Body of pancreas (tissue), 4 donors: ENCODE data around the gene RHBG. TPM values are rescaled to one million over a fixed set of nuclear protein-coding genes. Genes with fewer than 3 reads are reported as not detected.

Experiments
- ATAC-seq: fragments of 150-250 bp; one replicate; pipeline ENCODE4 v1.9.1; 2016
- DNase-seq, 4 donors: peaks; one replicate each; pipeline ENCODE4 v3.0.0-alpha.2; 2019
- H3K27ac ChIP-seq, 4 donors: fragments of 200-600 bp; sonication (generic); 1 replicate in 3 of 4; 2 replicates in 1 of 4; pipeline versions ENCODE4 v1.5.1 to v1.6.1; 2016 to 2019; ENCODE audit warnings: mild to moderate bottlenecking in 1 of 4, mixed read lengths in 1 of 4, moderate library complexity in 1 of 4
- H3K27me3 ChIP-seq, 2 donors: fragments of 200-600 bp; sonication (generic); one replicate each; pipeline ENCODE4 v1.6.0; 2016; ENCODE audit warnings: mild to moderate bottlenecking in 1 of 2
- H3K36me3 ChIP-seq, 2 donors: fragments of 200-600 bp; sonication (generic); replicated peaks in 1 of 2; 2 replicates each; pipeline ENCODE4 v1.5.1; 2016; ENCODE audit warnings: low read depth in 2 of 2; ENCODE audit not compliant: insufficient read depth in 1 of 2
- H3K4me1 ChIP-seq: fragments of 200-600 bp; sonication (generic); one replicate; pipeline ENCODE4 v1.6.0; 2016
- H3K4me3 ChIP-seq, 2 donors: fragments of 200-600 bp; sonication (generic); 1 replicate in 1 of 2; 2 replicates in 1 of 2; pipeline ENCODE4 v1.5.1; 2016 to 2019
- H3K9me3 ChIP-seq, 3 donors: fragments of 200-600 bp; sonication (generic); 1 replicate in 2 of 3; 2 replicates in 1 of 3; pipeline ENCODE4 v1.5.1; 2016
- POLR2A ChIP-seq, 3 donors: fragments of 450-650 bp; IDR thresholded peaks; one replicate each; pipeline ENCODE4 v1.6.1; 2016; ENCODE audit warnings: antibody characterized with exemption in 3 of 3, mild to moderate bottlenecking in 2 of 3
- WGBS, 2 donors: methylation state at CpG; one replicate each; pipeline ENCODE4 v1.1.5; 2017; 5-methylcytosine and 5-hydroxymethylcytosine counted together
- intact Hi-C: fragments of 100-400 bp; cut with DNase I; formaldehyde crosslinking; loops from one replicate; pipeline ENCODE4 v1.15.1; 2023
- total RNA-seq, 2 donors: library from RNA; depleted of rRNA; stranded (reverse); fragments of >200 nt; gene quantifications; one replicate each; pipeline ENCODE4 v1.1.0, GENCODE V29; 2016
- TF ChIP-seq, protein P1 (sequence below), 7 experiments: fragments of 450-650 bp in 4 of 7; fragments of 200-600 bp in 3 of 7; sonication (generic) in 3 of 7; IDR thresholded peaks; one replicate each; pipeline ENCODE4 v1.5.1; 2016 to 2019; ENCODE audit warnings: antibody characterized with exemption in 7 of 7

The RHBG gene
- total RNA-seq, 2 donors from 2014 or later, result 3.3 TPM; not detected in 1

DNA sequence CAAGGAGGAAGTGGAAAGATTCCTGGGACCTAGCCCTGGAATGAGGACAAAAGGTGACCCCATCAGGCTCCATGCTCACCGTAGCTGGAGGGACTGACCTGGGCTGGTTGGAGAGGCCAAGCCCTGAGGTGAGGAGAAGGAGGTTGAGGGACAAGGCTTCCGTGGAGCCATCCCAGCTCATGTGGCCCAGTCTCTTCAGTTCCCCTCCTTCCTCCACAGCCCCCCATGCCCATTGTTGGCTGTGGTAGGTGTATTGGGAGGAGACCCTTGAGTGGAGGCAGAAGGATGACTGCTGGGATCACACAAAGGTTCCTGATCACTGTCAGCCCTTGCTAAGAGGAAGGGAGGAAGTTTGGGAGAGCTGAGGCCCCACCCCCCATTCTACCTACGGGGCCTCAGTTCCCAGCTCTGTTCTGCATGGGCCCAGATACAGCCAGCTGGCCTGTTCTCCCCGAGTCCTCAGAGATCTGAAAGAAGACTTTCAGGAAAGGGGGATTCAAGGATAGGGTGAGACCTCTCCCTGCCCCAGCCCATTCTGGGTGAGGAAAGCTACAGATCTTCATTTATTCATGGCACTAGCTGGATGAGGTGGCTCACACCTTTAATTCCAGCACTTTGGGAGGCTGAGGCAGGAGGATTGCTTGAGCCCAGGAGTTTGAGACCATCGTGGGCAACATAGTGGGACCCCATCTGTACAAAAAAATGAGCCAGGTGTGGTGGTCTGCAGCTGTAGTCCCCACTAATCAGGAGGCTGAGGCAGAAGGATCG lies 17.3 kb downstream of the RHBG start:
- TF ChIP-seq, protein P1, sequence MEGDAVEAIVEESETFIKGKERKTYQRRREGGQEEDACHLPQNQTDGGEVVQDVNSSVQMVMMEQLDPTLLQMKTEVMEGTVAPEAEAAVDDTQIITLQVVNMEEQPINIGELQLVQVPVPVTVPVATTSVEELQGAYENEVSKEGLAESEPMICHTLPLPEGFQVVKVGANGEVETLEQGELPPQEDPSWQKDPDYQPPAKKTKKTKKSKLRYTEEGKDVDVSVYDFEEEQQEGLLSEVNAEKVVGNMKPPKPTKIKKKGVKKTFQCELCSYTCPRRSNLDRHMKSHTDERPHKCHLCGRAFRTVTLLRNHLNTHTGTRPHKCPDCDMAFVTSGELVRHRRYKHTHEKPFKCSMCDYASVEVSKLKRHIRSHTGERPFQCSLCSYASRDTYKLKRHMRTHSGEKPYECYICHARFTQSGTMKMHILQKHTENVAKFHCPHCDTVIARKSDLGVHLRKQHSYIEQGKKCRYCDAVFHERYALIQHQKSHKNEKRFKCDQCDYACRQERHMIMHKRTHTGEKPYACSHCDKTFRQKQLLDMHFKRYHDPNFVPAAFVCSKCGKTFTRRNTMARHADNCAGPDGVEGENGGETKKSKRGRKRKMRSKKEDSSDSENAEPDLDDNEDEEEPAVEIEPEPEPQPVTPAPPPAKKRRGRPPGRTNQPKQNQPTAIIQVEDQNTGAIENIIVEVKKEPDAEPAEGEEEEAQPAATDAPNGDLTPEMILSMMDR (IDR thresholded peaks at IDR 0.05), result no peak
- TF ChIP-seq POLR2A (IDR thresholded peaks at IDR 0.05), result no peak
- H3K27ac ChIP-seq, result no peak overlapping the region
- H3K4me3 ChIP-seq, result no peak overlapping the region
- H3K9me3 ChIP-seq, result no peaks in the 10 kb centered on the region
- WGBS, 2 donors, result 59% methylated on average over 6 of the region's 6 CpGs
- peaks cover 5% of the 10 kb centered on the region for H3K4me1 ChIP-seq
- no peaks in the 10 kb centered on the region for H3K36me3 ChIP-seq
- H3K27me3 ChIP-seq, result peaks cover 0 to 10% of the 10 kb centered on the region in 2 donors
- DNase-seq, result no peak
- intact Hi-C loops, result no loop called here
- no peak for ATAC-seq

DNA sequence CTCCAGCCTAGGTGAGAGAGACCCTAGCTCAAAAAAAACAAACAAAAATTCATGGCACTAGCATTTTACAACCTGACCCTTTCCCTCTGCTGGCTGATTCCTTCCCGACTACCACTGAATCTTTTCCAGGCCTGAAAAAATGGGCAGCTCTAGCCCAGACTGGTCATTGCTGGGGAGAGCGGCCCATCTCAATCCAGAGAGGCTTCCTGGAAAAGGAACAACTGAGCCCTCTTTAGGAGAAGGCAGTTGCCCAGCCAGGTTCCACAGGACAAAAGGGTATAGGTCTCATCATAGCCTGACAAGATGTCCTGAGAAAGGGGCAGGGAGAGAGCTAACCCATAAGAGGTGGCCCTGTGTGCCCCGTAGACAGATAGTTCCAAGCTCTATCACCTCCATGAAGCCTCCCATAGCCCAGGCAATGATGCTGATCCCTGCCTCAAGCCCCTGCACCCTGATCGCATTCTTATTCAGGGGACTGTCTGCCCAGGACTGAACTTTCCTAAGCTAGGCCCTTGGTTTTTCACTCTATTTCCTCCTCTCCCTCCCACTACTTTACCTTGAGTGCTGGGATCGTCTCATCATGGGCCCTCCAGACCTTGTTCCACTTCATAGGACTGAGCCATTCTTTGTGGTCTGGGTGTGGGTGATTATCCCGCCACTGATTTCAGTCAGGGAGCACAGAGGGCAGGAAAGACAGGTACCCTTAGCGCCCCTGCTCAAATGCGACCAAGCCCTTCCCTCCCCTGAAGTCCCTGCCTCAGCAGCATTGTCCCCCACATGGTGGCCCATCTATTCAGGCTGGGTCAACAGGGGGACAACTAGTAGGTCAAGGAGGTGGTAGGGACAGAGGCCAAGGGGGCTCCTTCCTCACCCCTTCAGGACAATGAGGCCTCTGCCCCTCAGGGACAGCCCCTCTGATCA lies 18.2 kb downstream of the RHBG start:
- no peak overlapping the region for H3K27ac ChIP-seq
- ATAC-seq (no peak), DNase-seq (no peak)
- TF ChIP-seq, protein P1 (IDR thresholded peaks at IDR 0.05), result no peak
- TF ChIP-seq POLR2A (IDR thresholded peaks at IDR 0.05), result no peak
- no peaks in the 10 kb centered on the region for H3K9me3 ChIP-seq
- H3K36me3 ChIP-seq, result no peaks in the 10 kb centered on the region
- peaks cover 0 to 10% of the 10 kb centered on the region in 2 donors for H3K27me3 ChIP-seq
- peaks cover 5% of the 10 kb centered on the region for H3K4me1 ChIP-seq
- WGBS, 2 donors, result 71 to 72% methylated on average over 8 of the region's 8 CpGs
- intact Hi-C loops, result no loop called here
- H3K4me3 ChIP-seq, result no peak overlapping the region

DNA sequence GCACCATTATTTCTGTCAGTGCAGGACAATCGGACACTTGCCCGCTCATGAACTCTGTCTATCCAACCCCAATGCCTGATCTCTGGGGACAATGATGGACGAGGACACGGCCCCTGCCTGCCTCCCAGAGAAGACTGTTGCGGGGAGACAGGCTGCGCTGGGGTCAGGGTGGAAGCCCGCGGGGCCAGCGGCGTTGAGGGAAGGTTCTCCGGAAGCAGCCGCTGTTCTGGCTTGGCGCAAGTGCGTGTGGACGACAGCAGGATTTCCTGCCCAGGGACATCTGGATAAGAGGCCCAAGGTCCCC lies 18.8 kb downstream of the RHBG start:
- 19 to 41% methylated on average over 6 to 15 of the region's 15 CpGs for WGBS, 2 donors
- H3K4me1 ChIP-seq, result peaks cover 5% of the 10 kb centered on the region
- H3K36me3 ChIP-seq, result no peaks in the 10 kb centered on the region
- no peaks in the 10 kb centered on the region for H3K9me3 ChIP-seq
- no peak for DNase-seq
- no peak overlapping the region for H3K27ac ChIP-seq
- peaks cover 0 to 10% of the 10 kb centered on the region in 2 donors for H3K27me3 ChIP-seq
- TF ChIP-seq, protein P1 (IDR thresholded peaks at IDR 0.05), result no peak
- no peak for TF ChIP-seq POLR2A (IDR thresholded peaks at IDR 0.05)
- ATAC-seq, result no peak
- no peak overlapping the region for H3K4me3 ChIP-seq
- intact Hi-C loops, result no loop called here

DNA sequence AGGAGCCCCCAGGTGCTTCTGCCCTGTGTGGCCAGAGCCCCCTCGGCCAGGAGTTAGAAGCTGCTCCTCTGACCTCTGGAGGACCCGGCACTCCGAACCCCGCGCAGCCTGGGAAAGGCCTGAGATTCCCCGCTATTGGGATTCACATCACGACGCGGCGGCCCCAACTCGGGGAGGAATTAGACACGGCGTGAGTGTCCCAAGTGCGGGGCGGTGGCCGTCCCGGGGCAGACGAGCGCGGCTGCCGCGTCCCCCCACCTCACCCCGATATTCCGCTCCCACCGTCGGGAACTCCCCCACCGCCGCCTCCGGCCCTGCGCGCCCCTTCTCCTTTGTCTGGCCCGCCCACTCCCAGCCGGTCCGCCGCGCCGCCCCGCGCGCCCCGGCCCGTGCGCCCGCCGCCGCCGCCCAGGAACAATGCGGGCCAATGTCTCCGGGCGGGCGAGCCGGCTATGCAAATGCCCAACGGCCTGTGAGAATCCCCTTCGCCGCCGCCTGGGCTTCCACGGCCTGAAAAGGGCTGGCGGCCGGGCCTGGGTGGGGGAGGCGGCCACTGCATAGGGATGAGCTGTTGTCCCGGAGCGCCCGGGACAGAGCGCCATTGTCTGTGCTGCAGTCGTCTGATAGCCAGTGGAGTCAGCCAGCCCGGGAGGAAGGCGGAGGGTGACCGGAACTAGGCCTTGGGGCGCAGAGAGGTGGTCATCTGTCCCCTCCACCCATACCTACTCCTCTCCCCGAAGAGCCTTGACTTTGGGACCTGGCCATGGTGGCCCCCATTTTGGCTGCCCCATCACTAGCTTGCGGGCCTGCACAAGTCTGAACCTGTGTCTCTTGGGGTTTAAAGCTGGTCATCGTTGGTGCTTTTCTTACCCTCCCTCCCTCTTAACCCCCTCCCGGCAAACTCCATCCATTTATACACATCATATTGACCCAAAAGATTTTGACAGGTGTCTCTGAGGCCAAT lies 19.4 kb downstream of the RHBG start:
- intact Hi-C loops, result no loop called here
- no peak overlapping the region for H3K27ac ChIP-seq
- DNase-seq (no peak), ATAC-seq (no peak)
- peaks cover 0 to 10% of the 10 kb centered on the region in 2 donors for H3K27me3 ChIP-seq
- TF ChIP-seq, protein P1 (IDR thresholded peaks at IDR 0.05), result no peak
- no peak for TF ChIP-seq POLR2A (IDR thresholded peaks at IDR 0.05)
- H3K36me3 ChIP-seq, result no peaks in the 10 kb centered on the region
- H3K4me3 ChIP-seq, result no peak overlapping the region
- H3K4me1 ChIP-seq, result peaks cover 5% of the 10 kb centered on the region
- H3K9me3 ChIP-seq, result no peaks in the 10 kb centered on the region
- 19 to 36% methylated on average over 18 to 44 of the region's 73 CpGs for WGBS, 2 donors
